Lung (tissue), 12 donors: ENCODE results near the gene INAFM1. TPM values are rescaled to one million over a fixed set of nuclear protein-coding genes. Genes with fewer than 3 reads are reported as not detected.

Experiments
- ATAC-seq: fragments of 200-7000 bp; cut with Tn5 transposase; one replicate; pipeline ENCODE4 v1.9.1; 2020; ENCODE audit warnings: moderate number of reproducible peaks; ENCODE audit not compliant: insufficient read depth, low FRiP score
- DNase-seq, 3 donors: peaks; one replicate each; pipeline ENCODE4 v3.0.0-alpha.2; 2013 to 2017
- H3K27ac ChIP-seq, 2 donors: one replicate each; pipeline ENCODE4 v1.5.1; 2013; ENCODE audit warnings: mild to moderate bottlenecking in 2 of 2, moderate library complexity in 2 of 2, control low read depth in 1 of 2, inconsistent platforms in 1 of 2, low read depth in 1 of 2, low read length in 1 of 2
- H3K27me3 ChIP-seq, 3 donors: one replicate each; pipeline ENCODE4 v1.5.1; 2013; ENCODE audit warnings: low read length in 2 of 3; ENCODE audit not compliant: control insufficient read depth in 3 of 3, insufficient read depth in 3 of 3
- H3K36me3 ChIP-seq, 4 donors: one replicate each; pipeline ENCODE4 v1.5.1; 2013; ENCODE audit warnings: low read length in 4 of 4, mild to moderate bottlenecking in 1 of 4, moderate library complexity in 1 of 4; ENCODE audit not compliant: control insufficient read depth in 4 of 4, insufficient read depth in 4 of 4
- H3K4me1 ChIP-seq, 5 donors: one replicate each; pipeline ENCODE4 v1.5.1; 2013; ENCODE audit warnings: low read length in 5 of 5, mild to moderate bottlenecking in 2 of 5, moderate library complexity in 1 of 5; ENCODE audit not compliant: control insufficient read depth in 5 of 5, insufficient read depth in 5 of 5
- H3K4me3 ChIP-seq: one replicate; pipeline ENCODE4 v1.5.1; 2013; ENCODE audit warnings: mild to moderate bottlenecking, control low read depth, moderate library complexity
- H3K9ac ChIP-seq, 2 donors: one replicate each; pipeline ENCODE4 v1.5.1; 2013; ENCODE audit warnings: low read length in 2 of 2, control low read depth in 1 of 2; ENCODE audit not compliant: insufficient read depth in 1 of 2
- H3K9me3 ChIP-seq, 4 donors: one replicate each; pipeline ENCODE4 v1.5.1; 2013; ENCODE audit warnings: low read length in 3 of 4, mild to moderate bottlenecking in 1 of 4, moderate library complexity in 1 of 4; ENCODE audit not compliant: control insufficient read depth in 4 of 4, insufficient read depth in 3 of 4
- WGBS, 2 donors: extraction: QIAGEN DNeasy Blood & Tissue Kit; methylation state at CpG; one replicate each; pipeline ENCODE4 v1.1.7; 2013; 5-methylcytosine and 5-hydroxymethylcytosine counted together
- polyA plus RNA-seq, 2 donors: library from polyadenylated mRNA; stranded (reverse); fragments of 200-250 nt; gene quantifications; one replicate each; pipeline ENCODE4 v1.2.1, GENCODE V29; 2013
- total RNA-seq, 2 donors: library from RNA; depleted of rRNA in 1 of 2; stranded (reverse); fragments of >200 nt in 1 of 2; gene quantifications; one replicate each; pipeline ENCODE4 v1.2.1, GENCODE V29; 2014 to 2021
- TF ChIP-seq, protein P1 (sequence below): IDR thresholded peaks from 2 replicates; pipeline ENCODE4 v1.5.1; 2012; ENCODE audit warnings: mild to moderate bottlenecking; ENCODE audit errors: control extremely low read depth, extremely low read depth
- donor health status: control.
- donor health status: control.
- donor health status: Bipolar disorder and iron deficiency.
- donor health status: healthy.
- donor health status: DM: yes; HTN: yes; CAD: no.

Gene INAFM1
- total and polyA plus RNA-seq, 4 donors, result 2.4 to 33.5 (median 12.1) TPM

- no peak overlapping the region for H3K27ac ChIP-seq
- peaks cover 0 to 4% (median 0%) of the 10 kb centered on the region in 5 donors for H3K4me1 ChIP-seq
- no peaks in the 10 kb centered on the region for H3K36me3 ChIP-seq
- no peaks in the 10 kb centered on the region for H3K27me3 ChIP-seq
- no peak overlapping the region for H3K4me3 ChIP-seq
- 87% methylated on average over 5 of the region's 5 CpGs for WGBS, 2 donors
- H3K9ac ChIP-seq, result no peak overlapping the region
- TF ChIP-seq, protein P1, sequence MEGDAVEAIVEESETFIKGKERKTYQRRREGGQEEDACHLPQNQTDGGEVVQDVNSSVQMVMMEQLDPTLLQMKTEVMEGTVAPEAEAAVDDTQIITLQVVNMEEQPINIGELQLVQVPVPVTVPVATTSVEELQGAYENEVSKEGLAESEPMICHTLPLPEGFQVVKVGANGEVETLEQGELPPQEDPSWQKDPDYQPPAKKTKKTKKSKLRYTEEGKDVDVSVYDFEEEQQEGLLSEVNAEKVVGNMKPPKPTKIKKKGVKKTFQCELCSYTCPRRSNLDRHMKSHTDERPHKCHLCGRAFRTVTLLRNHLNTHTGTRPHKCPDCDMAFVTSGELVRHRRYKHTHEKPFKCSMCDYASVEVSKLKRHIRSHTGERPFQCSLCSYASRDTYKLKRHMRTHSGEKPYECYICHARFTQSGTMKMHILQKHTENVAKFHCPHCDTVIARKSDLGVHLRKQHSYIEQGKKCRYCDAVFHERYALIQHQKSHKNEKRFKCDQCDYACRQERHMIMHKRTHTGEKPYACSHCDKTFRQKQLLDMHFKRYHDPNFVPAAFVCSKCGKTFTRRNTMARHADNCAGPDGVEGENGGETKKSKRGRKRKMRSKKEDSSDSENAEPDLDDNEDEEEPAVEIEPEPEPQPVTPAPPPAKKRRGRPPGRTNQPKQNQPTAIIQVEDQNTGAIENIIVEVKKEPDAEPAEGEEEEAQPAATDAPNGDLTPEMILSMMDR, result no peak
- ATAC-seq (no peak), DNase-seq (no peak)
- H3K9me3 ChIP-seq, result peaks cover 0 to 1% (median 0%) of the 10 kb centered on the region in 4 donors
These were observed 37.8 kb downstream of the INAFM1 start for GRCh38 chr19:47312366-47313006.

DNA sequence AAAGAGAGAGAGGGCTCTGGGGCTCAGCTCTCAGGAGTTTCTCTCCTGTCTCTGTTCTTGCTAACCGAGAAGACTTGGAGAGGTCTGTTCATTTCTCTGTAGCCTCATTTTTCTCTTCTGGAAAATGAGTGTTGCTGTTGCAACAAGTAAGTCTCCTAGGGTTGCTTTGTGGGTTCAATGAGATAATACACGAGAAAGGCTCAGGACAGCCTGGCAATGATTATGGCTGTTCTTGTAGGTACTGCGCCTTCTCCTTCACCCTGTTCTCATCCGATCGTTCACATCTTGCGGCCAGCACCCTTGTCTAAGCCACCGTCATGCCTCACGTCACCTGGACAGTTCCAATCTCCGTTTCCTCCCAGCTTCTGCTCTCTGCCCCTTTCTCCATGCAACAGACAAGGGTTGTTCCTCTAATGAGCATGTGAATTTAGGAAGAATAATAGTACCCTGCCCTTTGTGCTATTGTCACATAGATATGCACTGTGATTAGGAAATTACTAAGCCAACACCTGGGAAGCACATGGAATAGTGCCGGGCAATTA, 39.1 kb downstream of the INAFM1 start:
- Histone ChIP-seq H3K4me3 (no peak overlapping the region), H3K4me1 (peaks cover 0 to 4% (median 0%) of the 10 kb centered on the region in 5 donors), H3K9ac (no peak overlapping the region), H3K27me3 (no peaks in the 10 kb centered on the region), H3K36me3 (no peaks in the 10 kb centered on the region), H3K27ac (no peak overlapping the region), H3K9me3 (peaks cover 0 to 1% (median 0%) of the 10 kb centered on the region in 4 donors)
- no peak for ATAC-seq
- WGBS, 2 donors, result 73 to 76% methylated on average over 10 of the region's 10 CpGs
- TF ChIP-seq, protein P1, result no peak
- DNase-seq, result no peak

DNA sequence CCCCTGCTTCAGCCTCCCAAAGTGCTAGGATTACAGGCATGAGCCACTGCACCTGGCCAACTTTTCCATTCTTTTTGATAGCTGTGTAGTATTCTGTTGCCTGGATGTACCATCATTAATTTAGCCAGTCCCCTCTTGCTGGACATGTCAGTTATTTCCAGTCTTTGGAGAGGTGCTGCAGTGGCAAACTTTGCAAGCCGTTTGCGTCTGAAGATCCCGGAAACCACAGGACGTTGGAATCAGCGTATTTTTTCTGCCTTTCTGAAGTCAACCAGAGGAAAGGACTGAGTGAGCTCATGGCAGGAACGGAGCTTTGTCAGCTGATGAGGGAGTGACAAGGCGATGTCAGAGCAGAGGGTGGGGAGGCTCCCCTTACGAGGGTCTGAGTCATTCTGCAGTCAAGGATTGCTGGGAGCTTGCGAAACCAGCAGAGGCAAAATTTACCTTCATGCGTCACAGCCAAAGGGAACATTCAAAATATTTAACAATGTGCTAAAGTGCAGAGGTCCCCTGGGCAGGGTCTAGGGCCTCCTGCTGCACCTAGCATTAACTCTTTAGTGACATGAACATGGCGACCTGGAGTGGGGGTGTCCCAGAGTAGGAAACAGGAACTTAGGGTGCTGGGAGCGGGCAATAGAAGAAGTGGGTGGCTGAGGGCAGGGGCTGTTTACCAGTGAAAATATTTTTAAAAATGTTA, 40.6 kb downstream of the INAFM1 start:
- 14 to 28% methylated on average over 12 of the region's 12 CpGs for WGBS, 2 donors

More for the DNA sequence above, 40.6 kb downstream of the INAFM1 start:
- peaks cover 0 to 5% (median 0%) of the 10 kb centered on the region in 4 donors for H3K36me3 ChIP-seq
- H3K4me1 ChIP-seq, result peaks cover 0 to 4% (median 0%) of the 10 kb centered on the region in 5 donors
- H3K9ac ChIP-seq, result no peak overlapping the region
- H3K4me3 ChIP-seq, result no peak overlapping the region
- DNase-seq, result peak; percentile 20 to 40 (median 40)
- ATAC-seq, result peak; percentile 82
- H3K9me3 ChIP-seq, result peaks cover 0 to 1% (median 0%) of the 10 kb centered on the region in 4 donors
- TF ChIP-seq, protein P1, result no peak
- peak overlapping the region in 1 of 2 donors; percentile 61 for H3K27ac ChIP-seq
- H3K27me3 ChIP-seq, result no peaks in the 10 kb centered on the region
